ENCODE measurements around the gene SMYD2.

SMYD2 gene

DNA sequence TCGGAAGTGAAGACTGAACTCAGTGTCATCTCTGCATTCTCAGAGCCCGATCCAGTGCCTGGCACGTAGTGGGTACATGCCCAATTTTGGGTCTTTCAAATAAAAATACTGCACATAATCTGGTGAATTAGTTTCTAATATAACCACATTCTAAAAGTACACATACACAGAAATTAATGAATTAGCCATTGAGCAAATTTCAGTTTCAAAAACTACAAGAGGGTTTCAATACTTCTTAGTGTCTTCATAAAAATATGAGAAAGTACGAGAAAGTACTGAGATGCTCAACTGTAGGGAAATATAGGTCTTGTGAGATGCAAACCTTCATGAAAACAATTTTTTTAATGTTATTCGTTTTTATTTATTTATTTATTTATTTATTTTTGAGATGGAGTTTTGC, 86.9 kb downstream of the SMYD2 start:
- H3K27me3 Mint-ChIP-seq = peaks cover 71% of the 10 kb centered on the region
- H3K9me3 Mint-ChIP-seq = no peaks in the 10 kb centered on the region
- no peaks in the 10 kb centered on the region for H3K4me1 Mint-ChIP-seq
- no peak overlapping the region for H3K4me3 Mint-ChIP-seq
- no peaks in the 10 kb centered on the region for H3K36me3 Mint-ChIP-seq (ENCODE audit: insufficient read depth)
- DNase-seq (ENCODE audit: low spot score in 2 of 2) = no peak
- H3K27ac Mint-ChIP-seq (ENCODE audit: low read depth) = no peak overlapping the region
- ATAC-seq (replicated peaks; ENCODE audit: extremely low read depth, poor library complexity, severe bottlenecking) = no peak

GRCh38 chr1:214369364-214369763, 88.4 kb downstream of the SMYD2 start:
- Mint-ChIP-seq H3K9me3 (no peaks in the 10 kb centered on the region), H3K36me3 (ENCODE audit: insufficient read depth) (no peaks in the 10 kb centered on the region), H3K4me1 (no peaks in the 10 kb centered on the region), H3K27me3 (peaks cover 56% of the 10 kb centered on the region), H3K4me3 (no peak overlapping the region), H3K27ac (ENCODE audit: low read depth) (no peak overlapping the region)
- DNase-seq (ENCODE audit: low spot score in 2 of 2) (no peak), ATAC-seq (replicated peaks; ENCODE audit: extremely low read depth, poor library complexity, severe bottlenecking) (no peak)

- DNase-seq (ENCODE audit: low spot score in 2 of 2) (no peak), ATAC-seq (replicated peaks; ENCODE audit: extremely low read depth, poor library complexity, severe bottlenecking) (no peak)
- H3K36me3 Mint-ChIP-seq (ENCODE audit: insufficient read depth) = no peaks in the 10 kb centered on the region
- H3K27ac Mint-ChIP-seq (ENCODE audit: low read depth) = no peak overlapping the region
- H3K4me3 Mint-ChIP-seq = no peak overlapping the region
- no peaks in the 10 kb centered on the region for H3K4me1 Mint-ChIP-seq
- peaks cover 43% of the 10 kb centered on the region for H3K27me3 Mint-ChIP-seq
- H3K9me3 Mint-ChIP-seq = no peaks in the 10 kb centered on the region
Measured at GRCh38 chr1:214370615-214371014, 89.7 kb downstream of the SMYD2 start.

- H3K27ac Mint-ChIP-seq (ENCODE audit: low read depth) = no peak overlapping the region
- no peak for ATAC-seq (replicated peaks; ENCODE audit: extremely low read depth, poor library complexity, severe bottlenecking)
- H3K4me1 Mint-ChIP-seq = no peaks in the 10 kb centered on the region
- no peaks in the 10 kb centered on the region for H3K9me3 Mint-ChIP-seq
- DNase-seq (ENCODE audit: low spot score in 2 of 2) = no peak
- no peaks in the 10 kb centered on the region for H3K36me3 Mint-ChIP-seq (ENCODE audit: insufficient read depth)
- peaks cover 33% of the 10 kb centered on the region for H3K27me3 Mint-ChIP-seq
- H3K4me3 Mint-ChIP-seq = no peak overlapping the region
Measured at GRCh38 chr1:214372092-214372491, 91.1 kb downstream of the SMYD2 start.

DNA sequence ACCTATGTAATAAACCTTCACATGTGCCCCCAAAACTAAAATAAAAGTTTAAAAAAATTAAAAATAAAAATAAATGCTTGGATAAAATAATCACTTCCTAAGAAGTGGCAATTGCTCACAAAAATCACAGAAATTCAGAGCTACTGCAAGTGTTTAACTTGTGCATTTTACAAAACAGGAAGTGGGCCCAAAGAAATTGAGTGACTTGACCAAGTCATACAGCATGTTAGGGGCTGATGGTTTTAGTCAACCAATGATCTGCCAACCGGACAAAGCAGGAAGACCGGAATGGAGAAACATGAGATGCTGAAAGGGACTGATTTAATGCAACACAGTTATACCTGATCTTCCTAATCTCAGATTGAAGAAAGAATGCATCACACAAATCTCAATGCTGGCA, 96.5 kb downstream of the SMYD2 start:
- peaks cover 2% of the 10 kb centered on the region for H3K27me3 Mint-ChIP-seq
- DNase-seq (ENCODE audit: low spot score in 2 of 2) (no peak), ATAC-seq (replicated peaks; ENCODE audit: extremely low read depth, poor library complexity, severe bottlenecking) (no peak)
- no peaks in the 10 kb centered on the region for H3K36me3 Mint-ChIP-seq (ENCODE audit: insufficient read depth)
- H3K4me1 Mint-ChIP-seq = no peaks in the 10 kb centered on the region
- H3K4me3 Mint-ChIP-seq = no peak overlapping the region
- H3K9me3 Mint-ChIP-seq = no peaks in the 10 kb centered on the region
- peak overlapping the region; percentile 6 for H3K27ac Mint-ChIP-seq (ENCODE audit: low read depth)

DNA sequence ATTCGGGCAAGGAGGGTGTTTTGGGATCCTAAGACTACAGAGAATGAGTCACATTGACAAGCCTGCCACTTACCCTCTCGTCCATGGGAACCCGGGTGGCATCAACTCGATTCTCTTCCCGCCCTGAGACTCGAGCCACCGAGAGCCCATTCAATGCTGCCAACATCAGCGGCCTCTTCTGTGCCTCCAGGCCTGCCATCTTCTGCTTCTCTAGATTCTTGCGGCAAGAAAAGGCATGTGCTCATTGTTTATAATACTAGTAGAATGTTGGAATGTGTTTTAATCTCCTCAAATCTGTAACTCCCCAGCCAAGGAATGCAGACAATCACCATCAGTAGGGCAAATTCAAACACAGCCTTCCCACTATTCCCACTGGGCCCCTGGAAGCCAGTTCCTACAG, 96.9 kb downstream of the SMYD2 start:
- Mint-ChIP-seq H3K27ac (ENCODE audit: low read depth) (peak overlapping the region; percentile 6), H3K4me1 (no peaks in the 10 kb centered on the region), H3K9me3 (no peaks in the 10 kb centered on the region), H3K27me3 (no peaks in the 10 kb centered on the region), H3K4me3 (no peak overlapping the region), H3K36me3 (ENCODE audit: insufficient read depth) (no peaks in the 10 kb centered on the region)
- ATAC-seq (replicated peaks; ENCODE audit: extremely low read depth, poor library complexity, severe bottlenecking) (no peak), DNase-seq (ENCODE audit: low spot score in 2 of 2) (no peak)

DNA sequence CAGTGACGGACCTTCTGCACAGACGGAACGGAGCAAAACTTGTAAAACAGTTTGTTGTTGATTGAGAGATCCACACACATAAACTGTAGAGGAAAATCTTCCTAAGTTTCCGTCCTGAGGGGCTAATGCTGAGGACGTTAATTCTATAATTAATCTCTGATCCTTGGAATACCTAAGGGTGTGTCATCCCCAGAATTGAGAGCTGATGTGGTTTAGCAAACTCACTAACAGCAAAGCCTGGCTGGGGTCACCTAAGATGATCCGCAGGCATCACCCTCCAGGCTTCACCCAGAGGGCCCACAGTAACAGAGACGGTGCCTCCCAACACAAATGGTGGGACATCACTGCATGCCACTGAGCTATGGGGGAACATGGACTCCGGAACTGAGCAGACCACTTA, 97.5 kb downstream of the SMYD2 start:
- Mint-ChIP-seq H3K27me3 (no peaks in the 10 kb centered on the region), H3K27ac (ENCODE audit: low read depth) (no peak overlapping the region), H3K4me3 (no peak overlapping the region), H3K36me3 (ENCODE audit: insufficient read depth) (no peaks in the 10 kb centered on the region), H3K9me3 (no peaks in the 10 kb centered on the region), H3K4me1 (no peaks in the 10 kb centered on the region)
- ATAC-seq (replicated peaks; ENCODE audit: extremely low read depth, poor library complexity, severe bottlenecking) = no peak
- DNase-seq (ENCODE audit: low spot score in 2 of 2) = no peak

GRCh38 chr1:214379236-214379970, 98.4 kb downstream of the SMYD2 start:
- H3K27ac Mint-ChIP-seq (ENCODE audit: low read depth) = no peak overlapping the region
- H3K4me3 Mint-ChIP-seq = no peak overlapping the region
- no peaks in the 10 kb centered on the region for H3K27me3 Mint-ChIP-seq
- DNase-seq (ENCODE audit: low spot score in 2 of 2) (no peak), ATAC-seq (replicated peaks; ENCODE audit: extremely low read depth, poor library complexity, severe bottlenecking) (no peak)
- H3K4me1 Mint-ChIP-seq = no peaks in the 10 kb centered on the region
- H3K36me3 Mint-ChIP-seq (ENCODE audit: insufficient read depth) = no peaks in the 10 kb centered on the region
- H3K9me3 Mint-ChIP-seq = no peaks in the 10 kb centered on the region

GRCh38 chr1:214380396-214380795, 99.4 kb downstream of the SMYD2 start:
- no peak overlapping the region for H3K27ac Mint-ChIP-seq (ENCODE audit: low read depth)

GRCh38 chr1:214380986-214381695, 100.2 kb downstream of the SMYD2 start:
- Mint-ChIP-seq H3K36me3 (ENCODE audit: insufficient read depth) (no peaks in the 10 kb centered on the region), H3K27me3 (no peaks in the 10 kb centered on the region), H3K4me1 (no peaks in the 10 kb centered on the region), H3K9me3 (no peaks in the 10 kb centered on the region), H3K27ac (ENCODE audit: low read depth) (no peak overlapping the region), H3K4me3 (no peak overlapping the region)
- no peak for ATAC-seq (replicated peaks; ENCODE audit: extremely low read depth, poor library complexity, severe bottlenecking)
- DNase-seq (ENCODE audit: low spot score in 2 of 2) = no peak

More at GRCh38 chr1:214380396-214380795, 99.4 kb downstream of the SMYD2 start:
- Mint-ChIP-seq H3K9me3 (no peaks in the 10 kb centered on the region), H3K27me3 (no peaks in the 10 kb centered on the region), H3K4me1 (no peaks in the 10 kb centered on the region), H3K36me3 (ENCODE audit: insufficient read depth) (no peaks in the 10 kb centered on the region), H3K4me3 (no peak overlapping the region)
- ATAC-seq (replicated peaks; ENCODE audit: extremely low read depth, poor library complexity, severe bottlenecking) (no peak), DNase-seq (ENCODE audit: low spot score in 2 of 2) (no peak)

GRCh38 chr1:214383381-214384372, 102.7 kb downstream of the SMYD2 start:
- H3K36me3 Mint-ChIP-seq (ENCODE audit: insufficient read depth) = no peaks in the 10 kb centered on the region
- no peak overlapping the region for H3K4me3 Mint-ChIP-seq
- no peak for ATAC-seq (replicated peaks; ENCODE audit: extremely low read depth, poor library complexity, severe bottlenecking)
- DNase-seq (ENCODE audit: low spot score in 2 of 2) = no peak
- H3K27me3 Mint-ChIP-seq = no peaks in the 10 kb centered on the region
- H3K9me3 Mint-ChIP-seq = no peaks in the 10 kb centered on the region
- H3K27ac Mint-ChIP-seq (ENCODE audit: low read depth) = no peak overlapping the region
- H3K4me1 Mint-ChIP-seq = no peaks in the 10 kb centered on the region

- Mint-ChIP-seq H3K9me3 (no peaks in the 10 kb centered on the region), H3K27ac (ENCODE audit: low read depth) (no peak overlapping the region), H3K4me1 (no peaks in the 10 kb centered on the region), H3K36me3 (ENCODE audit: insufficient read depth) (no peaks in the 10 kb centered on the region), H3K27me3 (no peaks in the 10 kb centered on the region), H3K4me3 (no peak overlapping the region)
- no peak for DNase-seq (ENCODE audit: low spot score in 2 of 2)
- ATAC-seq (replicated peaks; ENCODE audit: extremely low read depth, poor library complexity, severe bottlenecking) = no peak
Measured at GRCh38 chr1:214384373-214385079, 103.6 kb downstream of the SMYD2 start.
